Natural killer cell (primary cell): ENCODE results near the gene ST6GALNAC6. TPM values are rescaled to one million over a fixed set of nuclear protein-coding genes. Genes with fewer than 3 reads are reported as not detected.

Source experiments
- ATAC-seq, 3 donors: fragments of 150-1000 bp in 2 of 3; fragments of 200-7000 bp in 1 of 3; cut with Tn5 transposase; 1 replicate in 1 of 3; 2 replicates in 2 of 3; pipeline ENCODE4 v1.10.0; 2021; ENCODE audit warnings: mild to moderate bottlenecking in 2 of 3, moderate library complexity in 2 of 3
- DNase-seq, 2 donors: peaks; one replicate each; pipeline versions ENCODE4 v3.0.0 to v3.0.0-alpha.2; 2013 to 2021; ENCODE audit warnings: mixed read lengths in 1 of 2
- H3K27ac ChIP-seq: one replicate; pipeline ENCODE4 v1.5.1; 2013; ENCODE audit warnings: mild to moderate bottlenecking, low read length
- H3K27me3 ChIP-seq: one replicate; pipeline ENCODE4 v1.6.1; 2013; ENCODE audit warnings: low read length; ENCODE audit not compliant: control insufficient read depth, insufficient read depth
- H3K36me3 ChIP-seq: one replicate; pipeline ENCODE4 v1.6.1; 2013; ENCODE audit warnings: low read length; ENCODE audit not compliant: control insufficient read depth, insufficient read depth
- H3K4me1 ChIP-seq: one replicate; pipeline ENCODE4 v1.6.1; 2013; ENCODE audit warnings: low read length; ENCODE audit not compliant: control insufficient read depth, insufficient read depth
- H3K4me3 ChIP-seq: one replicate; pipeline ENCODE4 v1.5.1; 2013; ENCODE audit warnings: low read length
- H3K9me3 ChIP-seq: one replicate; pipeline ENCODE4 v1.6.1; 2013; ENCODE audit warnings: low read length; ENCODE audit not compliant: control insufficient read depth, insufficient read depth
- H3K27ac Mint-ChIP-seq, 2 donors: one replicate each; pipeline ENCODE4 v1.8.0; 2022; ENCODE audit warnings: mild to moderate bottlenecking in 2 of 2, mixed read lengths in 2 of 2, moderate library complexity in 1 of 2
- H3K27me3 Mint-ChIP-seq, 2 donors: one replicate each; pipeline ENCODE4 v1.8.0; 2022; ENCODE audit warnings: low read depth in 2 of 2, mixed read lengths in 2 of 2
- H3K36me3 Mint-ChIP-seq: one replicate; pipeline ENCODE4 v1.8.0; 2022; ENCODE audit warnings: mixed read lengths
- H3K4me1 Mint-ChIP-seq, 2 donors: one replicate each; pipeline ENCODE4 v1.8.0; 2022; ENCODE audit warnings: mixed read lengths in 2 of 2
- H3K4me3 Mint-ChIP-seq: one replicate; pipeline ENCODE4 v1.8.0; 2022; ENCODE audit warnings: mild to moderate bottlenecking, moderate library complexity, mixed read lengths
- H3K9me3 Mint-ChIP-seq, 2 donors: one replicate each; pipeline ENCODE4 v1.8.0; 2022; ENCODE audit warnings: mixed read lengths in 2 of 2
- CTCF ChIP-seq: fragments of 200-600 bp; IDR thresholded peaks from one replicate; pipeline ENCODE4 v1.8.0; 2022; ENCODE audit warnings: antibody characterized with exemption
- WGBS: methylation state at CpG from one replicate; pipeline ENCODE4 v1.1.7; 2013; ENCODE audit warnings: missing lambda C conversion rate; ENCODE audit not compliant: insufficient coverage; 5-methylcytosine and 5-hydroxymethylcytosine counted together
- intact Hi-C: fragments of 100-400 bp; cut with micrococcal nuclease; formaldehyde crosslinking; loops from one replicate; pipeline ENCODE4 v1.14.2; 2022
- total RNA-seq, 4 donors: library from RNA; stranded (reverse); fragments of 120-200 nt in 1 of 4; gene quantifications; one replicate each; pipeline versions ENCODE4 v1.2.3 to v1.2.4, GENCODE V29; 2013 to 2022

ST6GALNAC6 gene
- total RNA-seq, 3 donors from 2014 or later (not counting 1 experiment from before 2014, with no cell fraction given): 120 to 148 (median 127) TPM

- no peak for TF ChIP-seq CTCF
- peak overlapping the region; percentile 96 for H3K27ac ChIP-seq
- H3K9me3 Mint-ChIP-seq: no peaks in the 10 kb centered on the region
- peak overlapping the region; percentile 100 for H3K27ac Mint-ChIP-seq
- intact Hi-C loops: loop anchor here (2.0 kb wide), 1 partner anchor 124 kb away; no protein-coding TSS in a partner anchor
- peak overlapping the region; percentile 99 for H3K4me3 Mint-ChIP-seq
- H3K36me3 Mint-ChIP-seq: no peaks in the 10 kb centered on the region
- no peaks in the 10 kb centered on the region for H3K9me3 ChIP-seq
- peak overlapping the region; percentile 54 for H3K4me3 ChIP-seq
- H3K4me1 ChIP-seq: peaks cover 80% of the 10 kb centered on the region
- DNase-seq (no peak), ATAC-seq (peak in 1 of 3 donors; percentile 0)
- no peaks in the 10 kb centered on the region for H3K27me3 Mint-ChIP-seq
- peaks cover 33 to 50% of the 10 kb centered on the region in 2 donors for H3K4me1 Mint-ChIP-seq
- H3K36me3 ChIP-seq: peaks cover 6% of the 10 kb centered on the region
- WGBS: 19% methylated on average over 12 of the region's 12 CpGs
- H3K27me3 ChIP-seq: no peaks in the 10 kb centered on the region
Measured at GRCh38 chr9:127904561-127905003, 5.2 kb upstream of the ST6GALNAC6 start.

- peak overlapping the region; percentile 96 for H3K27ac ChIP-seq
- peaks cover 33 to 51% of the 10 kb centered on the region in 2 donors for H3K4me1 Mint-ChIP-seq
- DNase-seq: peak; percentile 54 to 69
- H3K27me3 ChIP-seq: no peaks in the 10 kb centered on the region
- intact Hi-C loops: loop anchor here (2.0 kb wide), 1 partner anchor 123 kb away; no protein-coding TSS in a partner anchor
- H3K27ac Mint-ChIP-seq: peak overlapping the region; percentile 100
- no peaks in the 10 kb centered on the region for H3K9me3 ChIP-seq
- peaks cover 5% of the 10 kb centered on the region for H3K36me3 ChIP-seq
- peak overlapping the region; percentile 54 for H3K4me3 ChIP-seq
- TF ChIP-seq CTCF: no peak
- 11% methylated on average over 17 of the region's 17 CpGs for WGBS
- H3K27me3 Mint-ChIP-seq: no peaks in the 10 kb centered on the region
- no peaks in the 10 kb centered on the region for H3K9me3 Mint-ChIP-seq
- peak overlapping the region; percentile 99 for H3K4me3 Mint-ChIP-seq
- peaks cover 82% of the 10 kb centered on the region for H3K4me1 ChIP-seq
- H3K36me3 Mint-ChIP-seq: no peaks in the 10 kb centered on the region
- ATAC-seq: peak in 2 of 3 donors; percentile 0 to 2
Measured at GRCh38 chr9:127903557-127904475, 4.4 kb upstream of the ST6GALNAC6 start.

GRCh38 chr9:127898433-127899127 lies 823 bp downstream of the ST6GALNAC6 start:
- H3K27me3 ChIP-seq: no peaks in the 10 kb centered on the region
- DNase-seq: peak in 1 of 2 donors; percentile 43
- peaks cover 7% of the 10 kb centered on the region for H3K36me3 Mint-ChIP-seq
- H3K4me1 ChIP-seq: peaks cover 70% of the 10 kb centered on the region
- H3K4me3 ChIP-seq: peak overlapping the region; percentile 95
- intact Hi-C loops: no loop called here
- ATAC-seq: peak in 2 of 3 donors; percentile 7 to 19
- 30% methylated on average over 32 of the region's 32 CpGs for WGBS
- H3K27ac ChIP-seq: peak overlapping the region; percentile 53
- H3K4me1 Mint-ChIP-seq: peaks cover 27 to 59% of the 10 kb centered on the region in 2 donors
- no peaks in the 10 kb centered on the region for H3K27me3 Mint-ChIP-seq
- H3K4me3 Mint-ChIP-seq: peak overlapping the region; percentile 93
- peak overlapping the region; percentile 53 to 86 for H3K27ac Mint-ChIP-seq
- H3K36me3 ChIP-seq: peaks cover 30% of the 10 kb centered on the region
- TF ChIP-seq CTCF: no peak
- no peaks in the 10 kb centered on the region for H3K9me3 Mint-ChIP-seq
- H3K9me3 ChIP-seq: peaks cover 5% of the 10 kb centered on the region
